Prostate gland (tissue), 2 donors: ENCODE data around the gene APOO.

ENCODE experiments used
- POLR2A ChIP-seq: fragments of 450-650 bp; IDR thresholded peaks from one replicate; pipeline ENCODE4 v1.6.1; 2016; ENCODE audit warnings: antibody characterized with exemption, mild to moderate bottlenecking
- TF ChIP-seq, protein P1 (sequence below), 4 experiments: fragments of 200-600 bp in 2 of 4; fragments of 450-650 bp in 2 of 4; sonication (generic) in 2 of 4; IDR thresholded peaks; 1 replicate in 3 of 4; 2 replicates in 1 of 4; pipeline ENCODE4 v1.5.1; 2016 to 2019; ENCODE audit warnings: antibody characterized with exemption in 4 of 4, mild to moderate bottlenecking in 2 of 4, moderate library complexity in 2 of 4

- TF ChIP-seq, protein P1, sequence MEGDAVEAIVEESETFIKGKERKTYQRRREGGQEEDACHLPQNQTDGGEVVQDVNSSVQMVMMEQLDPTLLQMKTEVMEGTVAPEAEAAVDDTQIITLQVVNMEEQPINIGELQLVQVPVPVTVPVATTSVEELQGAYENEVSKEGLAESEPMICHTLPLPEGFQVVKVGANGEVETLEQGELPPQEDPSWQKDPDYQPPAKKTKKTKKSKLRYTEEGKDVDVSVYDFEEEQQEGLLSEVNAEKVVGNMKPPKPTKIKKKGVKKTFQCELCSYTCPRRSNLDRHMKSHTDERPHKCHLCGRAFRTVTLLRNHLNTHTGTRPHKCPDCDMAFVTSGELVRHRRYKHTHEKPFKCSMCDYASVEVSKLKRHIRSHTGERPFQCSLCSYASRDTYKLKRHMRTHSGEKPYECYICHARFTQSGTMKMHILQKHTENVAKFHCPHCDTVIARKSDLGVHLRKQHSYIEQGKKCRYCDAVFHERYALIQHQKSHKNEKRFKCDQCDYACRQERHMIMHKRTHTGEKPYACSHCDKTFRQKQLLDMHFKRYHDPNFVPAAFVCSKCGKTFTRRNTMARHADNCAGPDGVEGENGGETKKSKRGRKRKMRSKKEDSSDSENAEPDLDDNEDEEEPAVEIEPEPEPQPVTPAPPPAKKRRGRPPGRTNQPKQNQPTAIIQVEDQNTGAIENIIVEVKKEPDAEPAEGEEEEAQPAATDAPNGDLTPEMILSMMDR (IDR thresholded peaks at IDR 0.05), result no peak
- no peak for TF ChIP-seq POLR2A
These were observed 58.5 kb downstream of the APOO start for GRCh38 chrX:23849241-23849640.
